HCT116 (cell line): Measurements from ENCODE around the gene TENM4. TPM values are rescaled to one million over a fixed set of nuclear protein-coding genes. Genes with fewer than 3 reads are reported as not detected.

Experiments used
- ATAC-seq: fragments of 200-7000 bp; cut with Tn5 transposase; 2 replicates; pipeline ENCODE4 v1.9.1; 2020; ENCODE audit warnings: mild to moderate bottlenecking, moderate library complexity
- BruUV-seq: library from RNA; stranded (reverse); fragments of 400-500 nt; replicated peaks from 2 replicates; lab custom pipeline; 2021; lab: Mats Ljungman, UMichigan
- CTCF ChIA-PET: fragments of 300-600 bp; sonication (Branson Sonifier 250); formaldehyde crosslinking; loops from one replicate; lab custom pipeline; 2021; ENCODE audit warnings: antibody characterized with exemption; lab: Charles Lee
- POLR2A ChIA-PET: fragments of 300-600, 350-600 bp; sonication (Branson Sonifier 250); formaldehyde crosslinking; loops from one replicate; lab custom pipeline; 2021; ENCODE audit warnings: antibody characterized with exemption; lab: Charles Lee
- RAD21 ChIA-PET, 2 experiments: fragments of 300-600 bp; sonication (Branson Sonifier 250); formaldehyde crosslinking; loops; one replicate each; lab custom pipeline; 2023; ENCODE audit warnings: low total read pairs in 2 of 2; ENCODE audit not compliant: uncharacterized antibody in 2 of 2, unreplicated experiment in 2 of 2, low non-redundant PET in 1 of 2; lab: Charles Lee
- DNase-seq: peaks from one replicate; pipeline ENCODE4 v3.0.0-alpha.2; 2010; ENCODE audit warnings: low read depth, low spot score
- H2AFZ ChIP-seq: fragments of 200-600 bp; shearing (Covaris generic), sonication (generic); 2 replicates; pipeline ENCODE4 v1.6.1; 2017; ENCODE audit warnings: low read depth, mixed run types, mixed read lengths, antibody characterized with exemption, low read length; ENCODE audit not compliant: poor library complexity, severe bottlenecking
- H3K27ac ChIP-seq: 2 replicates; pipeline ENCODE4 v1.5.1; 2012; ENCODE audit warnings: low read depth, low read length
- H3K27me3 ChIP-seq: fragments of 200-600 bp; sonication (generic); 2 replicates; pipeline ENCODE4 v1.6.1; 2016; ENCODE audit warnings: mixed run types, low read length, mixed read lengths; ENCODE audit not compliant: insufficient read depth
- H3K36me3 ChIP-seq, 2 experiments: fragments of 200-500 bp in 1 of 2; fragments of 200-600 bp in 1 of 2; sonication (Bioruptor generic) in 1 of 2; sonication (generic) in 1 of 2; 2 replicates each; pipeline versions ENCODE4 v1.5.1 to v1.6.1; 2014 to 2016; ENCODE audit warnings: low read length in 2 of 2, inconsistent platforms in 1 of 2, mixed read lengths in 1 of 2, mixed run types in 1 of 2; ENCODE audit not compliant: insufficient read depth in 2 of 2, control insufficient read depth in 1 of 2
- H3K4me1 ChIP-seq, 2 experiments: fragments of 200-600 bp in 1 of 2; sonication (generic) in 1 of 2; 2 replicates each; pipeline versions ENCODE4 v1.5.1 to v1.6.1; 2012 to 2017; ENCODE audit warnings: low read length in 2 of 2, inconsistent platforms in 1 of 2, mild to moderate bottlenecking in 1 of 2, mixed read lengths in 1 of 2, mixed run types in 1 of 2, moderate library complexity in 1 of 2; ENCODE audit not compliant: insufficient read depth in 2 of 2, control insufficient read depth in 1 of 2
- H3K4me2 ChIP-seq: fragments of 200-600 bp; sonication (generic); 2 replicates; pipeline ENCODE4 v1.6.1; 2017; ENCODE audit warnings: mixed run types, low read length, mixed read lengths
- H3K4me3 ChIP-seq, 2 experiments: fragments of 200-600 bp in 1 of 2; sonication (generic) in 1 of 2; replicated peaks in 1 of 2; 2 replicates each; pipeline ENCODE4 v1.5.1; 2011 to 2016; ENCODE audit warnings: low read length in 2 of 2, control low read depth in 1 of 2, low read depth in 1 of 2, mild to moderate bottlenecking in 1 of 2, mixed read lengths in 1 of 2, mixed run types in 1 of 2
- H3K79me2 ChIP-seq: fragments of 200-600 bp; sonication (generic); 2 replicates; pipeline ENCODE4 v1.6.1; 2017; ENCODE audit warnings: mild to moderate bottlenecking, mixed run types, low read length, moderate library complexity, mixed read lengths; ENCODE audit not compliant: insufficient read depth
- H3K9ac ChIP-seq: fragments of 200-600 bp; sonication (generic); 2 replicates; pipeline ENCODE4 v1.6.1; 2016; ENCODE audit warnings: low read length, mixed read lengths
- H3K9me2 ChIP-seq: fragments of 200-600 bp; sonication (generic), shearing (Covaris generic); 2 replicates; pipeline ENCODE4 v1.6.1; 2017; ENCODE audit warnings: mixed run types, mild to moderate bottlenecking, moderate library complexity; ENCODE audit not compliant: insufficient read depth
- H3K9me3 ChIP-seq, 2 experiments: fragments of 200-500 bp in 1 of 2; fragments of 200-600 bp in 1 of 2; sonication (Bioruptor generic) in 1 of 2; sonication (generic) in 1 of 2; 2 replicates each; pipeline ENCODE4 v1.6.1; 2014 to 2017; ENCODE audit warnings: low read length in 2 of 2, mixed read lengths in 2 of 2, inconsistent platforms in 1 of 2, low read depth in 1 of 2, mild to moderate bottlenecking in 1 of 2, mixed run types in 1 of 2, moderate library complexity in 1 of 2; ENCODE audit not compliant: control insufficient read depth in 1 of 2, insufficient read depth in 1 of 2
- H4K20me1 ChIP-seq: fragments of 200-600 bp; sonication (generic), shearing (Covaris generic); 2 replicates; pipeline ENCODE4 v1.6.1; 2017; ENCODE audit warnings: mixed run types, mild to moderate bottlenecking, moderate library complexity; ENCODE audit not compliant: insufficient read depth
- CTCF ChIP-seq, 3 experiments: fragments of 200-600 bp in 1 of 3; sonication (generic) in 1 of 3; IDR thresholded peaks in 2 of 3; conservative IDR thresholded peaks in 1 of 3; 2 replicates each; pipeline ENCODE4 v1.5.1; 2012 to 2017; ENCODE audit warnings: low read depth in 2 of 3, low read length in 2 of 3, antibody characterized with exemption in 1 of 3, borderline replicate concordance in 1 of 3, control low read depth in 1 of 3, mild to moderate bottlenecking in 1 of 3, mixed read lengths in 1 of 3, mixed run types in 1 of 3, moderate library complexity in 1 of 3; ENCODE audit not compliant: insufficient read depth in 1 of 3
- EGR1 ChIP-seq: IDR thresholded peaks from 2 replicates; pipeline ENCODE4 v1.6.1; 2012; ENCODE audit warnings: low read depth
- ELF1 ChIP-seq: IDR thresholded peaks from 2 replicates; pipeline ENCODE4 v1.6.1; 2012; ENCODE audit warnings: low read depth, borderline replicate concordance
- EZH2 ChIP-seq: fragments of 200-600 bp; sonication (generic); IDR thresholded peaks from 2 replicates; pipeline ENCODE4 v1.6.1; 2017; ENCODE audit warnings: antibody characterized with exemption, mixed run types
- EZH2phosphoT487 ChIP-seq: fragments of 200-600 bp; IDR thresholded peaks from 2 replicates; pipeline ENCODE4 v1.6.1; 2018; ENCODE audit warnings: antibody characterized with exemption, borderline replicate concordance
- FOSL1 ChIP-seq: IDR thresholded peaks from 2 replicates; pipeline ENCODE4 v1.6.1; 2012; ENCODE audit warnings: low read depth
- JUND ChIP-seq: IDR thresholded peaks from 2 replicates; pipeline ENCODE4 v1.6.1; 2012
- MAX ChIP-seq: IDR thresholded peaks from 2 replicates; pipeline ENCODE4 v1.6.1; 2012
- POLR2A ChIP-seq: IDR thresholded peaks from 2 replicates; pipeline ENCODE4 v1.7.0; 2011; ENCODE audit warnings: borderline replicate concordance; ENCODE audit not compliant: insufficient read depth, insufficient read length; ENCODE audit errors: extremely low read depth
- REST ChIP-seq: IDR thresholded peaks from 2 replicates; pipeline ENCODE4 v1.6.1; 2012; ENCODE audit warnings: low read depth
- YY1 ChIP-seq: IDR thresholded peaks from 2 replicates; pipeline ENCODE4 v1.6.1; 2011; ENCODE audit warnings: low read length, low read depth, moderate library complexity, mild to moderate bottlenecking; ENCODE audit not compliant: insufficient replicate concordance; ENCODE audit errors: extremely low read depth
- intact Hi-C: fragments of 100-400 bp; cut with micrococcal nuclease; formaldehyde crosslinking; loops from 2 replicates; pipeline ENCODE4 v1.10.0; 2022
- total RNA-seq: library from RNA; stranded (reverse); gene quantifications from one replicate; pipeline ENCODE4 v1.2.1, GENCODE V29; 2021; ENCODE audit not compliant: unreplicated experiment

The TENM4 gene
- total RNA-seq, 1 experiment from 2014 or later, result 0.05 TPM

DNA sequence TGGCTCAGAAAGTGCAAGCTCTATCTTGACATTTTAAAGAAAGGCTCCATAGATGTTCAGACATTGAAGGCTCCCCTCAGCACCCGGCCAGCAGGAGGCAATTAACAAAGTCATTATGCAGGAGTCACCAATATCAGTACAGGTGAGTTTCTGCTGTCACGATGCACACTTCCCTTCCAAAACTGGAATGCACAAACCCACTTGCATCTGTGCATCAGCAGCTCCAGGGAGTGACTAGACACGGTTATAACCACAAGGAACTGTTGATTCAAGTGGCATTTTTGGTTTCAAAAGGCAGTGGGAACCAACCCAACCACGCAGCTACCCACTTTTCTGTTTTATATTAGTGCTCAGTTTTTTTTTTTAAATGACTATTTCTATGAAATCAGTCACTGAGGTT, 572.3 kb downstream of the TENM4 start:
- no peak for TF ChIP-seq ELF1
- no peak for TF ChIP-seq FOSL1
- no peak for TF ChIP-seq REST
- no peak for TF ChIP-seq MAX
- no peak for TF ChIP-seq JUND
- no peak for TF ChIP-seq EZH2
- TF ChIP-seq POLR2A, result no peak
- TF ChIP-seq CTCF (IDR thresholded peaks at IDR 0.05 in 2 of 3, conservative IDR thresholded peaks at IDR 0.05 in 1 of 3; ENCODE audit: borderline replicate concordance in 1 of 3, insufficient read depth in 1 of 3, low read depth in 2 of 3, low read length in 2 of 3), result no peak
- TF ChIP-seq YY1, result no peak
- TF ChIP-seq EZH2phosphoT487, result no peak
- no peak for TF ChIP-seq EGR1
- Histone ChIP-seq H3K4me1 (no peaks in the 10 kb centered on the region), H3K4me3 (no peak overlapping the region), H3K9me2 (no peaks in the 10 kb centered on the region), H3K79me2 (no peaks in the 10 kb centered on the region), H3K27me3 (peaks cover 66% of the 10 kb centered on the region), H3K27ac (no peak overlapping the region), H4K20me1 (no peaks in the 10 kb centered on the region), H3K4me2 (no peak overlapping the region), H3K9ac (no peak overlapping the region), H3K36me3 (no peaks in the 10 kb centered on the region), H2AFZ (no peak overlapping the region), H3K9me3 (no peaks in the 10 kb centered on the region)
- intact Hi-C loops, result no loop called here
- RAD21 ChIA-PET, result no interaction called here
- CTCF ChIA-PET, result no interaction called here
- POLR2A ChIA-PET, result no interaction called here
- DNase-seq (no peak), ATAC-seq (no peak)
- BruUV-seq, result no TSS peak
